ENCODE results near the gene EMILIN2.

The EMILIN2 gene

GRCh38 chr18:2916184-2916583 lies 69.4 kb downstream of the EMILIN2 start:
- peak; percentile 17 for DNase-seq (ENCODE audit: low spot score)

- peak; percentile 45 for DNase-seq (ENCODE audit: low spot score)
Measured at GRCh38 chr18:2917259-2918047, 70.6 kb downstream of the EMILIN2 start.

- no peak for DNase-seq (ENCODE audit: low spot score)
Measured at GRCh38 chr18:2918761-2919550, 72.2 kb downstream of the EMILIN2 start.

GRCh38 chr18:2919600-2919999 lies 72.8 kb downstream of the EMILIN2 start:
- DNase-seq (ENCODE audit: low spot score): no peak

GRCh38 chr18:2920027-2920426 lies 73.2 kb downstream of the EMILIN2 start:
- DNase-seq (ENCODE audit: low spot score): no peak

- DNase-seq (ENCODE audit: low spot score): no peak
Measured at GRCh38 chr18:2920546-2921343, 73.9 kb downstream of the EMILIN2 start.

- DNase-seq (ENCODE audit: low spot score): no peak
Measured at GRCh38 chr18:2921778-2922177, 75.0 kb downstream of the EMILIN2 start.

- DNase-seq (ENCODE audit: low spot score): no peak
Measured at GRCh38 chr18:2923464-2923863, 76.7 kb downstream of the EMILIN2 start.

- no peak for DNase-seq (ENCODE audit: low spot score)
Measured at GRCh38 chr18:2924920-2925319, 78.1 kb downstream of the EMILIN2 start.

GRCh38 chr18:2926528-2926927 lies 79.7 kb downstream of the EMILIN2 start:
- DNase-seq (ENCODE audit: low spot score): no peak

- DNase-seq (ENCODE audit: low spot score): no peak
Measured at GRCh38 chr18:2927745-2928144, 80.9 kb downstream of the EMILIN2 start.

- DNase-seq (ENCODE audit: low spot score): no peak
Measured at GRCh38 chr18:2932247-2933181, 85.7 kb downstream of the EMILIN2 start.

- no peak for DNase-seq (ENCODE audit: low spot score)
Measured at GRCh38 chr18:2933995-2934394, 87.2 kb downstream of the EMILIN2 start.

- no peak for DNase-seq (ENCODE audit: low spot score)
Measured at GRCh38 chr18:2935438-2936192, 88.8 kb downstream of the EMILIN2 start.

GRCh38 chr18:2939317-2939716 lies 92.5 kb downstream of the EMILIN2 start:
- DNase-seq (ENCODE audit: low spot score): no peak

GRCh38 chr18:2948038-2948437 lies 101.2 kb downstream of the EMILIN2 start:
- no peak for DNase-seq (ENCODE audit: low spot score)

- no peak for DNase-seq (ENCODE audit: low spot score)
Measured at GRCh38 chr18:2952605-2953004, 105.8 kb downstream of the EMILIN2 start.

- no peak for DNase-seq (ENCODE audit: low spot score)
Measured at GRCh38 chr18:2953935-2954653, 107.3 kb downstream of the EMILIN2 start.

GRCh38 chr18:2954869-2955645 lies 108.3 kb downstream of the EMILIN2 start:
- DNase-seq (ENCODE audit: low spot score): no peak

Data from ecto neural progenitor cell (in vitro differentiated cells).